Naive B cell (primary cell): ENCODE measurements around the gene CACNA2D3. TPM values are rescaled to one million over a fixed set of nuclear protein-coding genes. Genes with fewer than 3 reads are reported as not detected.

Experiments used
- ATAC-seq, 2 donors: fragments of 150-1000 bp; cut with Tn5 transposase; 2 replicates each; pipeline ENCODE4 v1.10.0; 2021; ENCODE audit warnings: low read depth in 2 of 2, mild to moderate bottlenecking in 2 of 2, moderate library complexity in 2 of 2
- DNase-seq: peaks from one replicate; pipeline ENCODE4 v3.0.0; 2022
- H3K27ac Mint-ChIP-seq, 6 donors: one replicate each; pipeline ENCODE4 v1.8.0; 2020 to 2022; ENCODE audit warnings: mild to moderate bottlenecking in 6 of 6, mixed read lengths in 6 of 6, moderate library complexity in 5 of 6, inconsistent platforms in 2 of 6
- H3K27me3 Mint-ChIP-seq, 3 donors: one replicate each; pipeline ENCODE4 v1.8.0; 2021 to 2022; ENCODE audit warnings: mixed read lengths in 3 of 3, mild to moderate bottlenecking in 1 of 3
- H3K36me3 Mint-ChIP-seq, 2 donors: one replicate each; pipeline ENCODE4 v1.8.0; 2020 to 2022; ENCODE audit warnings: mixed read lengths in 2 of 2, inconsistent platforms in 1 of 2, mild to moderate bottlenecking in 1 of 2
- H3K4me1 Mint-ChIP-seq, 3 donors: one replicate each; pipeline ENCODE4 v1.8.0; 2020 to 2022; ENCODE audit warnings: mixed read lengths in 3 of 3, inconsistent platforms in 1 of 3, mild to moderate bottlenecking in 1 of 3, moderate library complexity in 1 of 3
- H3K4me3 Mint-ChIP-seq, 8 donors: one replicate each; pipeline ENCODE4 v1.8.0; 2020 to 2022; ENCODE audit warnings: mild to moderate bottlenecking in 8 of 8, mixed read lengths in 8 of 8, moderate library complexity in 8 of 8, inconsistent platforms in 2 of 8
- H3K9me3 Mint-ChIP-seq, 7 donors: one replicate each; pipeline ENCODE4 v1.8.0; 2020 to 2022; ENCODE audit warnings: mixed read lengths in 7 of 7, mild to moderate bottlenecking in 5 of 7, inconsistent platforms in 2 of 7, moderate library complexity in 1 of 7
- polyA plus RNA-seq, 6 donors: library from polyadenylated mRNA; unstranded; fragments of 300-500 nt; fragmentation: Illumina TruSeq; gene quantifications; one replicate each; pipeline ENCODE4 v1.2.3, GENCODE V29; 2021; ENCODE audit warnings: low read depth in 6 of 6

CACNA2D3 gene
- polyA plus RNA-seq, 6 donors from 2014 or later: not detected

- no peaks in the 10 kb centered on the region for H3K4me1 Mint-ChIP-seq
- no peaks in the 10 kb centered on the region for H3K27me3 Mint-ChIP-seq
- H3K36me3 Mint-ChIP-seq: no peaks in the 10 kb centered on the region
- DNase-seq (no peak), ATAC-seq (no peak)
- H3K27ac Mint-ChIP-seq: no peak overlapping the region
- H3K9me3 Mint-ChIP-seq: peaks cover 0 to 6% (median 0%) of the 10 kb centered on the region in 7 donors
- H3K4me3 Mint-ChIP-seq: no peak overlapping the region
These were observed 767.4 kb downstream of the CACNA2D3 start for GRCh38 chr3:54889731-54890130.

DNA sequence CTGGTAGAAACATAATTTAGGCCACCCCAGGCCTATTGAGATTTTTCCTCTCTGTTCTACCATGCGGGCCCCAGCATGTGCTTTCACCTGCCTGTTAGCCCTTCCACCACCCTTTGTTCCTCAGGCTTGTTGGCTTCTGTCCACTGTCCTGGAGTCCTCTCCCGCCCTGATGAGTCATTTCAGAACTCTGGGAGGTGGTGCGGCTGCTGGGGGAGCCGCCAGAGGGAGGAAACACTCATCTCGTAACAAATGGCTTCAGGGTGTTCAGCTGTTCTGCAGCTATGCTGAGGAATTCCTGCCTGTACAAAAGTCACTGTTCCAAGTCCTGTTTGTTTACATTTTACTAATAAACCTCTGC is 769.2 kb downstream of the CACNA2D3 start:
- Mint-ChIP-seq H3K27ac (no peak overlapping the region), H3K4me1 (no peaks in the 10 kb centered on the region), H3K4me3 (no peak overlapping the region), H3K36me3 (no peaks in the 10 kb centered on the region), H3K9me3 (peaks cover 0 to 6% (median 1%) of the 10 kb centered on the region in 7 donors), H3K27me3 (no peaks in the 10 kb centered on the region)
- DNase-seq (no peak), ATAC-seq (no peak)

DNA sequence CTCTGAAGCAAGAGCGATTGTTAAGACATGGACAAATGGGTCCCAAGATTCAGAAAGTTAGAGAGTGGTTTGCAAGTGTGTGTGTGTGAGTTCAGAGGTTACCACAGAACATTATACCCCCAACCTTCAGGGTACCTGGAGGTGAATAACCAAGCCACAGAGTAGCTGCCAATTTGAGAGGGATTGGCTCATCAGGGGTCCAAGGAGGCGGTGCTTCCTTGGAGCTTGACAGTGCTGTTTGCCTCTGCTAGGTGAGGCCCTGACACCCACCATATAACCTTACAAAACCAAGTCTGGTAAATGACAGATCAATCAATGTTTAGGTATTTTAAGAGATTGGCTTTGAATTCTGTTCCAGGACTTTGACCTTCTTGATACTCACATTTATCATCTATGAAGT is 769.8 kb downstream of the CACNA2D3 start:
- Mint-ChIP-seq H3K27me3 (no peaks in the 10 kb centered on the region), H3K27ac (no peak overlapping the region), H3K4me3 (no peak overlapping the region), H3K36me3 (no peaks in the 10 kb centered on the region), H3K9me3 (peaks cover 0 to 6% (median 1%) of the 10 kb centered on the region in 7 donors), H3K4me1 (no peaks in the 10 kb centered on the region)
- ATAC-seq (no peak), DNase-seq (no peak)

DNA sequence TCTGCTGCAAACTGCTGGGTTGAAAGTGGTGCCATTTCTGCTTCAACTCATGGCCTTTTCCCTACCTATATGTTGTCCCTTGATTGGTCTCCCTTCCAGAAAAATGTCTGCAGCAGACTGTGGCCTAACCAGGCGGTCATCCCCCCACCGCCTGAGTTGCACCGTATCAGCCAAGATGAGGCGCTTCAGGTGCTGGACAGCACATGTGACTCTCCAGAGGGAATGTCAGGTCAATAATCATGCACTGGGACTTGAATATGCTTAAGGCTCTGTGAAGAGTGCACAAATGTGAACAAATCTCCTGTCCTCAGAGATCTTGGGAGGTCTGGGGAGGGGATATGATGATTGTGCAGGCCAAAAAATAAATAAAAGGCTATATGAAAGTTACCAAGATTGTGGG is 773.3 kb downstream of the CACNA2D3 start:
- Mint-ChIP-seq H3K27ac (no peak overlapping the region), H3K4me3 (no peak overlapping the region), H3K36me3 (no peaks in the 10 kb centered on the region), H3K4me1 (no peaks in the 10 kb centered on the region), H3K9me3 (peaks cover 0 to 1% (median 0%) of the 10 kb centered on the region in 7 donors), H3K27me3 (no peaks in the 10 kb centered on the region)
- no peak for ATAC-seq
- DNase-seq: no peak

GRCh38 chr3:54897028-54897711 is 774.8 kb downstream of the CACNA2D3 start:
- no peaks in the 10 kb centered on the region for H3K36me3 Mint-ChIP-seq
- no peaks in the 10 kb centered on the region for H3K27me3 Mint-ChIP-seq
- DNase-seq (no peak), ATAC-seq (no peak)
- no peak overlapping the region for H3K4me3 Mint-ChIP-seq
- H3K9me3 Mint-ChIP-seq: peaks cover 0 to 1% (median 0%) of the 10 kb centered on the region in 7 donors
- H3K27ac Mint-ChIP-seq: no peak overlapping the region
- H3K4me1 Mint-ChIP-seq: no peaks in the 10 kb centered on the region

DNA sequence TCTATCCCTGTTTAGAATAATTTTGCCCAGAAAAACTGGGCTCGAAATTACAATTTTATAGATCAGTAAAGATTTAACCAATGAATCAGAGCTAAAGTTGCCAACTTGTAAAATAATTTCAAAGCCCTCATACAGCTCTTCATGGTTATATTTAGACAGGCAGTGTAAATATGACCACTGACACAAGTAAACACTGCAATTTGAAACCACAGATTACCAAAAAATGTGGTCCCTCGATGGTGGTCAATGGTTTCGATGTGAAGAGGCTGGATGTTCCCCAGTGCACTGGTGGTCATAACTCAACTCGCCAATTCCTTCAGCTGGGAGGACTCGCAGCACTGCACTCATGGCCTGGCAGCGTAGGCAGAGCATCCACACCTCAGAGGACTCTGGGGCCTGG is 776.9 kb downstream of the CACNA2D3 start:
- ATAC-seq (no peak), DNase-seq (no peak)
- H3K9me3 Mint-ChIP-seq: peaks cover 0 to 10% (median 1%) of the 10 kb centered on the region in 7 donors
- H3K27me3 Mint-ChIP-seq: no peaks in the 10 kb centered on the region
- no peak overlapping the region for H3K27ac Mint-ChIP-seq
- H3K36me3 Mint-ChIP-seq: no peaks in the 10 kb centered on the region
- no peaks in the 10 kb centered on the region for H3K4me1 Mint-ChIP-seq
- no peak overlapping the region for H3K4me3 Mint-ChIP-seq

- no peaks in the 10 kb centered on the region for H3K27me3 Mint-ChIP-seq
- H3K36me3 Mint-ChIP-seq: no peaks in the 10 kb centered on the region
- ATAC-seq: no peak
- H3K4me3 Mint-ChIP-seq: no peak overlapping the region
- H3K9me3 Mint-ChIP-seq: peaks cover 0 to 11% (median 1%) of the 10 kb centered on the region in 7 donors
- no peak for DNase-seq
- no peak overlapping the region for H3K27ac Mint-ChIP-seq
- H3K4me1 Mint-ChIP-seq: no peaks in the 10 kb centered on the region
These were observed 778.7 kb downstream of the CACNA2D3 start for GRCh38 chr3:54900838-54901591.

DNA sequence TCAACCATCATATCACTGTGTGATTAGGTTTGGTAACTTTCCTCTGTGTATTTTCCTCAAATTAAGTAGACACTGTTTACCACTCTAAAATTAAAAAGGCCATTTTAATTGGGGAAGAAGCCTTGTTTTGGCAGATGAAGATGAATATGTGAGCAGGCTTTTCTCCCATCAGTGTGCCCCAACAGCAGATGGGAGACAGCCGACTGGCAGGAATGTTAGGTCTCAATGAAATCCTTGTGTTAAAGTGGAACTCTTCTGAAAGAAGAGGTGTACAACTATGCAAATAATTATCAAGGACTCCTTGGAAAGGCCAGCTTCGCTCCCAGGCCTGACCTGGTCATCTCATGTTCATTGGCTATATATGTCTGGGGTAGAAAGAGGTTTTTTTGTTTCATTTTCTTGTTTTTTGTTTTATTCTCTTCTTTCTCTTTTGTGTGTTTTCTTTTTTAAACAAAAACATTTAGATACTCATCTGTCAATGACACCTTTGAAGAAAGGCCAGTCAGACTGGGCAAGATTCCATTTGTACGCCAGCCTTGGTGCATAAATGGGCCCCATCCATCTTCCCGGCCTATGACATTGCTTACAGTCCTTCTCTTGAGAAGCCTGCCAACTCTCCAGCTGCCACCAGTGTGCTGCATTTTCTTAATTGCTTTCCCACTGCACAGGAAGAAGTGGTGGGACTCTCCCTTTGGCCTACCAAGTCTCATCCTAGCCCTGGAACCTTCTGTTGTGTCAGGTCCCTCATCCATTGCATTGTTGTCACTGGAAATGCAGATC is 779.7 kb downstream of the CACNA2D3 start:
- Mint-ChIP-seq H3K4me3 (no peak overlapping the region), H3K27me3 (no peaks in the 10 kb centered on the region), H3K9me3 (peaks cover 0 to 11% (median 1%) of the 10 kb centered on the region in 7 donors), H3K27ac (no peak overlapping the region), H3K4me1 (no peaks in the 10 kb centered on the region), H3K36me3 (no peaks in the 10 kb centered on the region)
- ATAC-seq (no peak), DNase-seq (no peak)

DNA sequence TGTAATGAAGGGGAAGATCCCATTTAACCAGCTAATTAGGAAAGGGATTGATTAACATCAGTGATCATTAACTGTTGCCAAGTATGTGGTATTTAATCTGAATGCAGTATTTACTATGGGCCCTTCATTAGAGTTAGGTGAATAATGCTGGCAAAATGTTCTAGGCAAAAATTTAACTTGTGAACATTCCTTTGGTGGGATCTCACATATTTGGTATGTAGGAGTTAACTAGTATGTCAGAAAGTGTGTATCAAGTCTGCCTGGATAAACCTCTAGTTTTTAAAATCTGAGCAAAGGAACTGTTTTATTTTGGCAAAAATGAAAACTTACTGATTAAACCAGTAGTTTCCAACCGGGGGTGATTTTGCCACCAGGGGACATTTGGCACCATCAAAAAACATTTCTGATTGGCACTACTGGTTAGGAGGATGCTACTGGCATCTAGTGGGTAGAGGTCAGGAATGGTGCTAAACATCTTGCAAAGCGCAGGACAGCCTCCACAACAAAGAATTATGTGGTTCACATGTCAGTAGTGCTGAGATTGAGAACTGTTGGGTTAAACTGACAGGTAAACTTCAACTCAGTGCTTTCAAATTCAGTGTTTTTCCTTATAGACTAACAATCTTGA is 783.0 kb downstream of the CACNA2D3 start:
- Mint-ChIP-seq H3K36me3 (no peaks in the 10 kb centered on the region), H3K27ac (no peak overlapping the region), H3K27me3 (no peaks in the 10 kb centered on the region), H3K9me3 (peaks cover 0 to 11% (median 4%) of the 10 kb centered on the region in 7 donors), H3K4me1 (no peaks in the 10 kb centered on the region), H3K4me3 (no peak overlapping the region)
- DNase-seq (no peak), ATAC-seq (no peak)

DNA sequence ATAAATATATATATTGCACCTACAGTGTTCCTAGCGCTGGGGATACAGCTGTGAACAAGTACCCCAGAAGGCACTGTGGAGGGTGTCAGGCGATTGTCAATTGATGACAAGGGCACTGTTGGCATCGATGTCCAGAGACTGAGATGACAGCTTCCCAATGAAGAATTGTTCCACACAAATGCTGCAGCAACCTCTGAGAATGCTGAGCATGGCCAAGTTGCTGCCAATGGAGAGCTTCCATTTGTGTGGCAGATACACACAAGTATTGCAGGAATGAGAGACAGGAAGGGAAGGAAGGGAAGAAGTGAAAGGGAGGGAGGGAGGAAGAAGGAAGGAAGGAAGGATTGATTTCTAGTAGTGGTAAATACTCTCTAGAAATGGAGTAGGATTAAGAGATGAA is 783.6 kb downstream of the CACNA2D3 start:
- Mint-ChIP-seq H3K4me3 (no peak overlapping the region), H3K9me3 (peaks cover 0 to 11% (median 4%) of the 10 kb centered on the region in 7 donors), H3K27ac (no peak overlapping the region), H3K27me3 (no peaks in the 10 kb centered on the region), H3K36me3 (no peaks in the 10 kb centered on the region), H3K4me1 (no peaks in the 10 kb centered on the region)
- DNase-seq: no peak
- ATAC-seq: no peak

GRCh38 chr3:54906763-54907162 is 784.4 kb downstream of the CACNA2D3 start:
- H3K27ac Mint-ChIP-seq: no peak overlapping the region
- H3K4me3 Mint-ChIP-seq: no peak overlapping the region
- H3K36me3 Mint-ChIP-seq: no peaks in the 10 kb centered on the region
- H3K9me3 Mint-ChIP-seq: peaks cover 0 to 11% (median 5%) of the 10 kb centered on the region in 7 donors
- DNase-seq (no peak), ATAC-seq (no peak)
- no peaks in the 10 kb centered on the region for H3K4me1 Mint-ChIP-seq
- no peaks in the 10 kb centered on the region for H3K27me3 Mint-ChIP-seq

DNA sequence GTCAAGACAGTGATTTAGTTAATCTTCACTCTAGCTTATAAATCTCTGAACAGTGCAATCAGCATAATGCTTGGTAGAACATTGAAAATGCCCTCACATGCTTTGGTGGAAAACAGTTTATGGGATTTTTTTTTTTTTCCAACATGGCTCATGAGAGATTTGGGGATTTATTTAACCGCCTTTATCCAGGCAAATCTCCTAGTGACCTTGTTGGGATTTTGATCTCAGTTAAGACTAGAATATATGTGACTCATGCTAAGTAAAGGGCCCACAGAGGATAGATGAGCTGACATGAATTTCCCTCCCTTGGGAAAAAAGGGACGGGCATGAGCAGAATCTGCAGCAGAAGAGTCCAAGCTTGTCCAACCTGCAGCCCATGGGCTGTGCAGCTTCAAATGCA is 786.8 kb downstream of the CACNA2D3 start:
- no peak overlapping the region for H3K4me3 Mint-ChIP-seq
- ATAC-seq (no peak), DNase-seq (no peak)
- no peak overlapping the region for H3K27ac Mint-ChIP-seq
- H3K36me3 Mint-ChIP-seq: no peaks in the 10 kb centered on the region
- peaks cover 2 to 15% (median 13%) of the 10 kb centered on the region in 7 donors for H3K9me3 Mint-ChIP-seq
- no peaks in the 10 kb centered on the region for H3K4me1 Mint-ChIP-seq
- H3K27me3 Mint-ChIP-seq: no peaks in the 10 kb centered on the region

- Mint-ChIP-seq H3K9me3 (peaks cover 4 to 17% (median 10%) of the 10 kb centered on the region in 7 donors), H3K36me3 (no peaks in the 10 kb centered on the region), H3K4me3 (no peak overlapping the region), H3K27me3 (no peaks in the 10 kb centered on the region), H3K4me1 (no peaks in the 10 kb centered on the region), H3K27ac (no peak overlapping the region)
- ATAC-seq (no peak), DNase-seq (no peak)
These were observed 791.8 kb downstream of the CACNA2D3 start for GRCh38 chr3:54914180-54914579.
